IMR-90 (cell line): ENCODE measurements around the gene NDUFS2.

Experiments used
- CHD1 ChIP-seq: IDR thresholded peaks from 2 replicates; pipeline ENCODE4 v1.6.1; 2012; ENCODE audit warnings: low read depth, low read length, improper control_type of control experiment
- CTCF ChIP-seq: conservative IDR thresholded peaks from 2 replicates; pipeline ENCODE4 v1.5.1; 2012; ENCODE audit warnings: mild to moderate bottlenecking, low read depth, low read length, improper control_type of control experiment
- ELK1 ChIP-seq: fragments of 150-350 bp; IDR thresholded peaks from 2 replicates; pipeline ENCODE4 v1.6.1; 2016; ENCODE audit warnings: low read depth, mild to moderate bottlenecking, low read length, moderate library complexity, borderline replicate concordance
- FOS ChIP-seq: fragments of 150-350 bp; IDR thresholded peaks from 2 replicates; pipeline ENCODE4 v1.6.1; 2016; ENCODE audit warnings: low read depth, low read length
- POLR2A ChIP-seq: IDR thresholded peaks from 2 replicates; pipeline ENCODE4 v1.6.1; 2012; ENCODE audit warnings: mild to moderate bottlenecking, low read depth, low read length
- RAD21 ChIP-seq: IDR thresholded peaks from 2 replicates; pipeline ENCODE4 v1.6.1; 2012; ENCODE audit warnings: low read length, improper control_type of control experiment
- SMC3 ChIP-seq: fragments of 150-350 bp; IDR thresholded peaks from 2 replicates; pipeline ENCODE4 v1.6.1; 2016; ENCODE audit warnings: low read depth, mild to moderate bottlenecking, antibody characterized with exemption, low read length, moderate library complexity
- USF2 ChIP-seq: fragments of 150-350 bp; IDR thresholded peaks from 2 replicates; pipeline ENCODE4 v1.6.1; 2017; ENCODE audit warnings: mild to moderate bottlenecking, antibody characterized with exemption, low read length, low read depth

GRCh38 chr1:161229896-161230295 is 27.7 kb downstream of the NDUFS2 start:
- TF ChIP-seq CTCF (no peak), RAD21 (no peak), SMC3 (no peak), FOS (no peak), POLR2A (no peak), CHD1 (no peak), USF2 (no peak), ELK1 (no peak)
